HG03565 (cell line): Measurements from ENCODE around the gene KCNF1.

ENCODE experiments used
- ATAC-seq: cut with Tn5 transposase; IDR thresholded peaks from one replicate; pipeline ENCODE4 v1.9.1; 2021; ENCODE audit warnings: mild to moderate bottlenecking, moderate library complexity; ENCODE audit not compliant: unreplicated experiment

Gene KCNF1

DNA sequence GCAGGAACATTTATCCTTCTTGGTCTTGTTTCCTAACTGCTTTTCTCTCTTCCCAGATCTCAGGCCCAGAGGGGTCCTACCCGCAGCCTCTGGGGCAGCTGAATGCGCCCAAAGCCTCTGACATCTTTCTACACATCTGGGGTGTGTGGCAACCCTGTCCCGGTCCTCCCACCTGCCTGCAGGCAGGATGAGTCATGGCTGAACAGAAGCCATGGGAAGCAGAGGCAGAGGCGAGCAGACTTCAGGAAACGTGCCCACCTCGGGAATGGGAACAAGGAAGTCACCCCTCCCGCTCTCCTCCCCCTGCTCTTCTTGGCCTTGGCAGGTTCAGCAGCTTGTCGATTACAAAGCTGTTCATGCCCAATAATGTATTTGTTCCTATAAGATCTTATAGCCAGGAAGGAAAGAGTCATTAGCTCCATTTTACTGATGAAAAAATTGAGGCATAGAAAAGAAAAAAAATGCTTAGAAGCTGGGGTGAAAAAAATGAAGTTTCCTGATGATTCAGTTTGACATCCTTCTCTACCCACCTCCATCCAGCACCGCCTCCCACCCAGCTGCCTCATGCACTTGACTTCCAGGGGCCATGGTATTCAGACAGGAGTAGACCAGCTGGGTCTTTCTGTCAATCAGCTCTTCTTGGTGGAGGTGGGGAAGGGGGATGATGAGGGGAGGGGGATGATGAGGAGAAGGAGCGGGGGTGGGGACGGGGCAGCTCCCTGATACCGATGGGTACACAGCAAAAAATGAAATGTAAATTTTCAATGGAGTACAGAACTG is 10.4 kb upstream of the KCNF1 start:
- no peak for ATAC-seq

DNA sequence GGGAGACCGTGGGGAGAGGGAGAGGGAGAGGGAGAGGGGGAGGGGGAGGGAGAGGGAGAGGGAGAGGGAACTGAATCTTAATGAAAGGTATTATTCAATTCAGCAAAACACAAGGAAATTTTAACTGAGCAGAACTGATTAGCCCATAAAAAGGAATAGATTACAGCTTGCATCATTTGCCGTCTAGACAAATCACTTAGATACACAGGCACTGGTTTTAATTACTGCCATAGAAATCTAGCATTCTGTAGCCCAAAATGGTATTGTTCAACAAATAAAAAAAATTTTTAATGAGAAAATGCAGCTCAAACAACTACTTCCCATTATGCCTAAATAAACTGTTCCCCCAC is 7.9 kb upstream of the KCNF1 start:
- ATAC-seq = no peak

- no peak for ATAC-seq
Observed at GRCh38 chr2:10904455-10904854, 7.3 kb upstream of the KCNF1 start.

GRCh38 chr2:10905006-10905861 is 6.5 kb upstream of the KCNF1 start:
- ATAC-seq = no peak

DNA sequence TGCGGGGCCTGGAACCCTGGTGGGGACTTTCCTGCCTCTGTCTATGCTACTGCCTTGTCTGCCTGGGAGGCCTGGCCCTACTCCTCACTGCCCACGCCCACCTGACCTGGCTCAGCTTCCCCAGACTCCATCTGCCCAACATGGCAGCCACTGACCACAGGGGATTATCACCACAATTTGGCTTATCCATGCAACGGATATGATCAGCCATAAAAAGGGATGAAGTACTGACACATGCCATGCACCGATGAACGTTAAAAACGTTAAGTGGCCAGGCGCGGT is 5.9 kb upstream of the KCNF1 start:
- ATAC-seq = no peak

GRCh38 chr2:10906926-10907625 is 4.7 kb upstream of the KCNF1 start:
- no peak for ATAC-seq

- no peak for ATAC-seq
Observed at GRCh38 chr2:10908195-10908594, 3.5 kb upstream of the KCNF1 start.

GRCh38 chr2:10909050-10909995 is 2.4 kb upstream of the KCNF1 start:
- ATAC-seq = no peak

DNA sequence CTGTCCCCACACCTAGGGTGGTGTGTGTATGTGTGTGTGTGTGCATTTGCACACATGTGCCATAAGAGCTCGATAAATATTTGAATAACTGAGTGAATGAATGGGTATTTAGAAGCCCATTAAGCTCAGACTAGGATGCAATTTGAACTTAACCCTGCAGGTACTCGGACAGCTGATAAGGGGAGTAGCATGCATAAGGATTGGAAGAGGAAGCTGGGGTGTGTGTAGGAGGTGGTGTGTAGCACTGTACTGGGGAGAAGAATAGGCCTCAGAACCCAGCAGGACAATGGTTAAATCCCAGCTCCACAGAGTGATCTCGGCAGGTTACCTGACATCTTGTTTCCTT is 1.8 kb upstream of the KCNF1 start:
- no peak for ATAC-seq

DNA sequence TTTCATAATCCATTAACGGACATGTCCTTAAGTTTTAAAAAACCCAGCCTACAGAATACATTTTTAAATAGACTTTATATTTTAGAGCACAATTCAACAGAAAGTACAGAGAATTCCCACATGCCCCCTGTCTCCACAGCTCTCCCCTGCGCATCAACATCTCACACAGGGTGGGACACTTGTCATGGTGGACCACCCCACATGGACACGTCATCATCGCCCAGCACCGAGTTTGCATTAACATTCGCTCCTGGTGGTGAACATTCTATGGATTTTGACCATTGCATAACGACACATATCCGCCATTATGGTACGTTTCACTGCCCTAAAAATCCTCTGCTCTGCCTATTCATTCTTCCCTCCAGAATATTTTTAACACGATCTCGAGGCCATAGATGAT is 1.1 kb upstream of the KCNF1 start:
- no peak for ATAC-seq

DNA sequence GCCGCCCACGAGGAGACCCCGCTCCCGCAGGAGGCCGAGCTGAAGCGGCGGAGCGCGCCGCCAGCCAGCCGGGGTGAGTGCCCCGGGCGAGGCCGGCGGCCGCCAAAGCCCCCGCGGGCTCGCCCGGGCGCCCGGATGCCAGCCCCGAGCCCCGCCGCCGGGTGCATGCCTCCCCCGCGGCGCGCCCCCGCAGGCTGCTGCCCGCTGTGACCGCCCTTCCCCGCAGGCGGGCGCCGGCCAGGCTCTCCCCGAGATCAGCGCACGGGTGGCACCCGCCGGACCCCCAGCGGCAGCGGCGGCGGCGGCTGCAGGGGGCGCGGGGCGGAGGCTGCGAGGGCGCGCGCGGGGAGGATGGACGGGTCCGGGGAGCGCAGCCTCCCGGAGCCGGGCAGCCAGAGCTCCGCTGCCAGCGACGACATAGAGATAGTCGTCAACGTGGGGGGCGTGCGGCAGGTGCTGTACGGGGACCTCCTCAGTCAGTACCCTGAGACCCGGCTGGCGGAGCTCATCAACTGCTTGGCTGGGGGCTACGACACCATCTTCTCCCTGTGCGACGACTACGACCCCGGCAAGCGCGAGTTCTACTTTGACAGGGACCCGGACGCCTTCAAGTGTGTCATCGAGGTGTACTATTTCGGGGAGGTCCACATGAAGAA is 470 bp downstream of the KCNF1 start:
- ATAC-seq = no peak

GRCh38 chr2:10912796-10913455 is 1.2 kb downstream of the KCNF1 start:
- ATAC-seq = no peak

- no peak for ATAC-seq
Observed at GRCh38 chr2:10913501-10914271, 2.0 kb downstream of the KCNF1 start.

GRCh38 chr2:10914272-10914693 is 2.5 kb downstream of the KCNF1 start:
- no peak for ATAC-seq

- no peak for ATAC-seq
Observed at GRCh38 chr2:10915236-10915635, 3.5 kb downstream of the KCNF1 start.

DNA sequence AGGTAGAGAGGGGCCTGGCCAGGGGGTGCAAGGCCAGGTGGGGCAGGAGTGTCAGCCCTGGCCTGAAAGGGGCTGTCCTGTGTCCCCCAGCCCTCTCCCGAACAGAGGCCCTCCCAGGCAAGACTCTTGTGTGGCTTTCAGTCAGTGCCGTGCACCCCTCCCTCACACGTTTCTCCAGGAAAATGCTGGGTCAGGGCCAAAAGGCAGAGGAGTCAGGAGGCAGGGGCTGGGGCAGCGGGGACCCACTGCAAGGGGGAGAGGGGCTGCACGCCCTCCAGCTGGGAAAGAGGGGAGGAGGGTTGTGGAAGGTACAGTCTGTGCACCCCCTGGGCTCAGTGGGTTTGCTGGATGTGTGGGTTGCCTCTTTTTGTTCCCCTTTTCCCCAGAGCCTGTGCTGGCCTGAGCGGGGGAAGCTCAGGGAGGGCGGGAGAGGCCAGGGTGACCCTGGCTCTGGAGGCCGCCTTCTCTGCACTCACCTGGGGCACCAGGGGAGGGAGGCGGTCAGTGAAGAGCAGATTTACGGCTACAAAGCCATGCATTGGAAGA is 4.1 kb downstream of the KCNF1 start:
- ATAC-seq = no peak

- no peak for ATAC-seq
Observed at GRCh38 chr2:10916953-10917352, 5.2 kb downstream of the KCNF1 start.

DNA sequence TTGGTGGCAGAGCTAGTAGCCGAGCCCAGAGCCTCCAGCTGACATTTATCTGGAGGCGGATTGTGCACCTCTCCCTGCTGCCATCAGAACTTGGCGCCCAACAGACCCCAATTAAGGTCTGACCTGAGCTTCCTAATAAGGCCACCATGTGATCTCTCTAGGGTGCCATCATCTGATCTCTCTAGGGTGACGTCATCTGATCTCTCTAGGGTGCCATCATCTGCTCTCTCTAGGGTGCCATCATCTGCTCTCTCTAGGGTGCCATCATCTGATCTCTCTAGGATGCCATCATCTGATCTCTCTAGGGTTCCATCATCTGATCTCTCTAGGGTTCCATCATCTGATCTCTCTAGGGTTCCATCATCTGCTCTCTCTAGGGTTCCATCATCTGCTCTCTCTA is 6.2 kb downstream of the KCNF1 start:
- ATAC-seq = no peak
